H1 (cell line): ENCODE results near the gene PCSK4.

Experiments used
- BACH1 ChIP-seq: IDR thresholded peaks from 2 replicates; pipeline ENCODE4 v1.6.1; 2012; ENCODE audit warnings: low read length, improper control_type of control experiment
- CEBPB ChIP-seq: IDR thresholded peaks from 2 replicates; pipeline ENCODE4 v1.6.1; 2012; ENCODE audit warnings: low read depth, low read length
- CHD1 ChIP-seq: IDR thresholded peaks from 2 replicates; pipeline ENCODE4 v1.6.1; 2012; ENCODE audit warnings: low read depth, low read length, improper control_type of control experiment
- EGR1 ChIP-seq: IDR thresholded peaks from 2 replicates; pipeline ENCODE4 v1.6.1; 2011; ENCODE audit warnings: low read depth, low read length, borderline replicate concordance
- EP300 ChIP-seq, 2 experiments: IDR thresholded peaks; 1 replicate in 1 of 2; 2 replicates in 1 of 2; pipeline ENCODE4 v1.6.1; 2011 to 2012; ENCODE audit warnings: low read depth in 2 of 2, low read length in 2 of 2, mild to moderate bottlenecking in 2 of 2, borderline replicate concordance in 1 of 2, inconsistent platforms in 1 of 2, moderate library complexity in 1 of 2
- EZH2 ChIP-seq: fragments of 200-600 bp; sonication (generic); IDR thresholded peaks from 2 replicates; pipeline ENCODE4 v1.7.1; 2012; ENCODE audit warnings: low read depth, mild to moderate bottlenecking, moderate library complexity, low read length, inconsistent platforms; ENCODE audit not compliant: severe bottlenecking
- MAFK ChIP-seq: IDR thresholded peaks from 2 replicates; pipeline ENCODE4 v1.6.1; 2012; ENCODE audit warnings: low read depth, mild to moderate bottlenecking, improper control_type of control experiment, low read length
- POLR2A ChIP-seq, 2 experiments: IDR thresholded peaks; 1 replicate in 1 of 2; 2 replicates in 1 of 2; pipeline ENCODE4 v1.6.1; 2011; ENCODE audit warnings: low read depth in 2 of 2, low read length in 2 of 2, mild to moderate bottlenecking in 2 of 2; ENCODE audit errors: control extremely low read depth in 1 of 2
- RFX5 ChIP-seq: IDR thresholded peaks from 2 replicates; pipeline ENCODE4 v1.6.1; 2011; ENCODE audit warnings: low read depth, low read length, improper control_type of control experiment, borderline replicate concordance
- SIN3A ChIP-seq, 2 experiments: IDR thresholded peaks in 1 of 2; conservative IDR thresholded peaks in 1 of 2; 2 replicates each; pipeline ENCODE4 v1.6.1; 2011 to 2012; ENCODE audit warnings: low read length in 2 of 2, improper control_type of control experiment in 1 of 2, low read depth in 1 of 2, mild to moderate bottlenecking in 1 of 2
- TEAD4 ChIP-seq: IDR thresholded peaks from 2 replicates; pipeline ENCODE4 v1.6.1; 2012; ENCODE audit warnings: low read depth, low read length, inconsistent platforms, mixed read lengths
- TF ChIP-seq, protein P1 (sequence below), 3 experiments: IDR thresholded peaks; 1 replicate in 2 of 3; 2 replicates in 1 of 3; pipeline versions ENCODE4 v1.5.1 to v1.6.1; 2011; ENCODE audit warnings: low read length in 3 of 3, mild to moderate bottlenecking in 3 of 3, inconsistent platforms in 2 of 3, low read depth in 1 of 3, moderate library complexity in 1 of 3; ENCODE audit not compliant: insufficient read depth in 1 of 3; ENCODE audit errors: control extremely low read depth in 1 of 3
- TF ChIP-seq, protein P2 (sequence below): IDR thresholded peaks from 2 replicates; pipeline ENCODE4 v1.6.1; 2012; ENCODE audit warnings: inconsistent platforms

DNA sequence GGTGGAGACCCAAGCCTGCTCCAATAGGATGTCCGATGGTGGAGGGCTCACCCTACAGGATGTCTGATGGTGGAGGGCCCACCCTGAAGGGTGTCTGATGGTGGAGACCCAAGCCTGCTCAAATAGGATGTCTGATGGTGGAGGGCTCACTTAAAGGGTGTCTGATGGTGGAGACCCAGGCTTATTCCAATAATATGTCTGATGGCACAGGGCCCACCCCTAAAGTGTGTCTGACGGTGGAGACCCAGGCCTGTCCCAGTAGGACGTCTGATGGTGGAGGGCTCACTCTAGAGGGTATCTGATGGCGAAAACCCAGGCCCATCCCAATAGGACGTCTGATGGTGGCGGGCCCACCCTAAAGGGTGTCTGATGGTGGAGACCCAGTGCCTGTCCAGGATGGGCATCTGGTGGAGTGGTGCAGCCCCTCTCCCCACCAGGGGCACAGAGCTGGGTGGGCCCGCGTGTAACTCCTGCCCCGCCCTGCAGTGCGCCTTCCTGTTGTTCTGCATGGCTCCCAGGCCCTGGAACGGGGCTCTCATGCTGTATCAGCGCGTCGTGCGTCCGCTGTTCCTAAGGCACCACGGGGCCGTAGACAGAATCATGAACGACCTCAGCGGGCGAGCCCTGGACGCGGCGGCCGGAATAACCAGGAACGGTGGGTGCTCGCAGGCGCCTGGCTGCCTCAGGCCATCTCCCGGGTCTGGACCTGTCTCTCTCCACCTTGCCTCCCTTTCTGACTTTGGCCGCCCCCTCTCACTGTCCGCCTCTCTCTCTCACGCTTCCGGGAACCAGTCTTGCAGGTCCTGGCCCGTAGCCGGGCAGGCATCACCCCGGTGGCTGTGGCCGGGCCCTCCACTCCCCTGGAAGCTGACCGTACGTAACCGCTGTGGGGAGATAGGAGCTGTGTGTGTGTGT, 5.9 kb upstream of the PCSK4 start:
- TF ChIP-seq, protein P1, sequence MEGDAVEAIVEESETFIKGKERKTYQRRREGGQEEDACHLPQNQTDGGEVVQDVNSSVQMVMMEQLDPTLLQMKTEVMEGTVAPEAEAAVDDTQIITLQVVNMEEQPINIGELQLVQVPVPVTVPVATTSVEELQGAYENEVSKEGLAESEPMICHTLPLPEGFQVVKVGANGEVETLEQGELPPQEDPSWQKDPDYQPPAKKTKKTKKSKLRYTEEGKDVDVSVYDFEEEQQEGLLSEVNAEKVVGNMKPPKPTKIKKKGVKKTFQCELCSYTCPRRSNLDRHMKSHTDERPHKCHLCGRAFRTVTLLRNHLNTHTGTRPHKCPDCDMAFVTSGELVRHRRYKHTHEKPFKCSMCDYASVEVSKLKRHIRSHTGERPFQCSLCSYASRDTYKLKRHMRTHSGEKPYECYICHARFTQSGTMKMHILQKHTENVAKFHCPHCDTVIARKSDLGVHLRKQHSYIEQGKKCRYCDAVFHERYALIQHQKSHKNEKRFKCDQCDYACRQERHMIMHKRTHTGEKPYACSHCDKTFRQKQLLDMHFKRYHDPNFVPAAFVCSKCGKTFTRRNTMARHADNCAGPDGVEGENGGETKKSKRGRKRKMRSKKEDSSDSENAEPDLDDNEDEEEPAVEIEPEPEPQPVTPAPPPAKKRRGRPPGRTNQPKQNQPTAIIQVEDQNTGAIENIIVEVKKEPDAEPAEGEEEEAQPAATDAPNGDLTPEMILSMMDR (IDR thresholded peaks at IDR 0.05; ENCODE audit: control extremely low read depth in 1 of 3, insufficient read depth in 1 of 3, low read depth in 1 of 3, low read length in 3 of 3) = no peak
- no peak for TF ChIP-seq MAFK
- TF ChIP-seq EZH2 = no peak
- TF ChIP-seq CHD1 = no peak
- TF ChIP-seq SIN3A (conservative IDR thresholded peaks at IDR 0.05 in 1 of 2, IDR thresholded peaks at IDR 0.05 in 1 of 2; ENCODE audit: low read depth in 1 of 2, low read length in 2 of 2) = no peak
- no peak for TF ChIP-seq POLR2A (IDR thresholded peaks at IDR 0.05; ENCODE audit: control extremely low read depth in 1 of 2, low read depth in 2 of 2, low read length in 2 of 2)
- TF ChIP-seq, protein P2, sequence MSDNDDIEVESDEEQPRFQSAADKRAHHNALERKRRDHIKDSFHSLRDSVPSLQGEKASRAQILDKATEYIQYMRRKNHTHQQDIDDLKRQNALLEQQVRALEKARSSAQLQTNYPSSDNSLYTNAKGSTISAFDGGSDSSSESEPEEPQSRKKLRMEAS = no peak
- TF ChIP-seq BACH1 = no peak
- no peak for TF ChIP-seq RFX5
- TF ChIP-seq EP300 (IDR thresholded peaks at IDR 0.05; ENCODE audit: borderline replicate concordance in 1 of 2, low read depth in 2 of 2, low read length in 2 of 2) = no peak
- TF ChIP-seq CEBPB = no peak
- no peak for TF ChIP-seq EGR1
- no peak for TF ChIP-seq TEAD4
